HEK293 (cell line): ENCODE results near the gene ASIP.

Source experiments
- CTCF ChIA-PET: fragments of 350-600 bp; formaldehyde crosslinking; extraction: SDS; loops from one replicate; lab custom pipeline; 2021; ENCODE audit warnings: antibody characterized with exemption; lab: Yijun Ruan, JAX
- POLR2A ChIA-PET: fragments of 300-600 bp; formaldehyde crosslinking; extraction: SDS; loops from one replicate; lab custom pipeline; 2020; ENCODE audit warnings: antibody characterized with exemption, inconsistent platforms; lab: Yijun Ruan, JAX
- H3K27ac ChIP-seq: fragments of 200-500 bp; sonication (Bioruptor generic); 2 replicates; pipeline ENCODE4 v1.5.1; 2014; ENCODE audit warnings: low read depth, low read length, control low read depth, inconsistent platforms; ENCODE audit errors: extremely low read depth
- H3K36me3 ChIP-seq, 2 experiments: fragments of 200-500 bp in 1 of 2; sonication (Bioruptor generic) in 1 of 2; 1 replicate in 1 of 2; 2 replicates in 1 of 2; pipeline ENCODE4 v1.5.1; 2014 to 2017; ENCODE audit warnings: inconsistent platforms in 2 of 2, low read length in 2 of 2; ENCODE audit not compliant: control insufficient read depth in 2 of 2, insufficient read depth in 1 of 2
- H3K4me1 ChIP-seq: fragments of 200-500 bp; sonication (Bioruptor generic); 2 replicates; pipeline ENCODE4 v1.5.1; 2014; ENCODE audit warnings: mild to moderate bottlenecking, low read length, inconsistent platforms; ENCODE audit not compliant: control insufficient read depth, insufficient read depth
- H3K4me3 ChIP-seq: 2 replicates; pipeline ENCODE4 v1.5.1; 2011; ENCODE audit warnings: low read depth, mild to moderate bottlenecking, control low read depth, low read length, moderate library complexity
- H3K9me3 ChIP-seq: fragments of 200-500 bp; sonication (Bioruptor generic); 2 replicates; pipeline ENCODE4 v1.5.1; 2014; ENCODE audit warnings: low read depth, low read length, inconsistent platforms; ENCODE audit not compliant: control insufficient read depth, insufficient read depth
- KLF9 ChIP-seq: fragments of 450-650 bp; formaldehyde crosslinking; IDR thresholded peaks from 2 replicates; pipeline ENCODE4 v1.5.1; 2016; ENCODE audit warnings: missing biosample characterization, missing genetic modification characterization, low read depth
- OVOL3 ChIP-seq: fragments of 450-650 bp; formaldehyde crosslinking; IDR thresholded peaks from 2 replicates; pipeline ENCODE4 v1.5.1; 2016; ENCODE audit warnings: missing biosample characterization, missing genetic modification characterization
- ZBTB1 ChIP-seq: fragments of 450-650 bp; formaldehyde crosslinking; IDR thresholded peaks from 2 replicates; pipeline ENCODE4 v1.5.1; 2016; ENCODE audit warnings: missing biosample characterization, missing genetic modification characterization
- ZNF138 ChIP-seq: fragments of 450-650 bp; formaldehyde crosslinking; IDR thresholded peaks from 2 replicates; pipeline ENCODE4 v1.5.1; 2016; ENCODE audit warnings: missing biosample characterization, missing genetic modification characterization, borderline replicate concordance
- ZNF146 ChIP-seq: fragments of 450-650 bp; formaldehyde crosslinking; IDR thresholded peaks from 2 replicates; pipeline ENCODE4 v1.5.1; 2016; ENCODE audit warnings: missing biosample characterization, missing genetic modification characterization
- ZNF175 ChIP-seq: fragments of 450-650 bp; formaldehyde crosslinking; IDR thresholded peaks from 2 replicates; pipeline ENCODE4 v1.5.1; 2016; ENCODE audit warnings: missing biosample characterization, missing genetic modification characterization
- ZNF48 ChIP-seq: fragments of 450-650 bp; formaldehyde crosslinking; IDR thresholded peaks from 2 replicates; pipeline ENCODE4 v1.5.1; 2016; ENCODE audit warnings: missing biosample characterization, missing genetic modification characterization
- ZNF555 ChIP-seq: fragments of 450-650 bp; formaldehyde crosslinking; conservative IDR thresholded peaks from 2 replicates; pipeline ENCODE4 v1.5.1; 2017; ENCODE audit warnings: missing biosample characterization, mild to moderate bottlenecking, missing genetic modification characterization, inconsistent platforms
- ZNF571 ChIP-seq: fragments of 450-650 bp; formaldehyde crosslinking; IDR thresholded peaks from 2 replicates; pipeline ENCODE4 v1.5.0; 2017; ENCODE audit warnings: missing biosample characterization, missing genetic modification characterization
- ZNF623 ChIP-seq: fragments of 450-650 bp; formaldehyde crosslinking; IDR thresholded peaks from 2 replicates; pipeline ENCODE4 v1.5.1; 2016; ENCODE audit warnings: missing biosample characterization, missing genetic modification characterization
- ZNF658 ChIP-seq: fragments of 450-650 bp; formaldehyde crosslinking; IDR thresholded peaks from 2 replicates; pipeline ENCODE4; 2016; ENCODE audit warnings: missing biosample characterization, missing genetic modification characterization
- ZNF664 ChIP-seq: fragments of 450-650 bp; formaldehyde crosslinking; IDR thresholded peaks from 2 replicates; pipeline ENCODE4 v1.5.1; 2016; ENCODE audit warnings: missing biosample characterization, missing genetic modification characterization
- ZXDB ChIP-seq: fragments of 450-650 bp; formaldehyde crosslinking; IDR thresholded peaks from 2 replicates; pipeline ENCODE4 v1.5.1; 2016; ENCODE audit warnings: missing biosample characterization, missing genetic modification characterization
- TF ChIP-seq, protein P1 (sequence below): fragments of 450-650 bp; formaldehyde crosslinking; IDR thresholded peaks from 2 replicates; pipeline ENCODE4 v1.5.1; 2016; ENCODE audit warnings: missing biosample characterization, missing genetic modification characterization, borderline replicate concordance
- TF ChIP-seq, protein P2 (sequence below): fragments of 450-650 bp; formaldehyde crosslinking; IDR thresholded peaks from 2 replicates; pipeline ENCODE4 v1.5.1; 2016; ENCODE audit warnings: missing biosample characterization, missing genetic modification characterization, borderline replicate concordance
- TF ChIP-seq, protein P3 (sequence below): fragments of 450-650 bp; formaldehyde crosslinking; IDR thresholded peaks from 2 replicates; pipeline ENCODE4 v1.5.1; 2017; ENCODE audit warnings: missing biosample characterization, missing genetic modification characterization
- TF ChIP-seq, protein P4 (sequence below): fragments of 450-650 bp; formaldehyde crosslinking; IDR thresholded peaks from 2 replicates; pipeline ENCODE4 v1.5.1; 2016; ENCODE audit warnings: missing biosample characterization, missing genetic modification characterization
- TF ChIP-seq, protein P5 (sequence below): fragments of 450-650 bp; formaldehyde crosslinking; IDR thresholded peaks from 2 replicates; pipeline ENCODE4 v1.5.1; 2016; ENCODE audit warnings: missing biosample characterization, missing genetic modification characterization

ASIP gene

DNA sequence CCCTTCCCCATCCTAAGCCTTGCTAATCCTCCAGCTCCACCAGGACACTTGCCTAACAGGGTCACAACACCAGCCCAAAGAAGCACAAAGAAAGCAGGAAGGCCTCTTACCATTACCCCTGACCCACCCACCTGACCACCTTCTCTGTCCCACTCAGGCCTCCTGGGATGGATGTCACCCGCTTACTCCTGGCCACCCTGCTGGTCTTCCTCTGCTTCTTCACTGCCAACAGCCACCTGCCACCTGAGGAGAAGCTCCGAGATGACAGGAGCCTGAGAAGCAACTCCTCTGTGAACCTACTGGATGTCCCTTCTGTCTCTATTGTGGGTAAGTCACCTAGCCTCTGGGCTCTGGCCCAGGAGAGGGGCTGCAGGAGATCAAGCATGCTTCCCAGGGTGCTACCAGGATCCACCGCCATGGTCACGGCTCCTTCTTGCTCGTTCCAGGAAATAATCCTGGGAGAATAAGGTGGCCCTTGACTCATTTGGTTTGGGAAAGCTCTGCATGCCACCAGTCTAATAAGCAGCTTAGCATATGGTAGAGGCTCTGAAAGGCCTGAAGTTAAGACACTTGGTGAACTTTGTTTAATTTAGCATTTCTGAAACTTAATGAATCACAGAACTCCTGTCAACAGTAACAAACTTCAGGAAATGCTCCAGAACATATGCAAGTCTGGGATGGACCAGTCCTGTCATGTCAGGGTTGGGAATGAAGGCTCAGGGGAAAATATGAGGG, 19.2 kb downstream of the ASIP start:
- Histone ChIP-seq H3K4me3 (no peak overlapping the region), H3K36me3 (peaks cover 0 to 3% of the 10 kb centered on the region in 2 experiments; a peak in 2 of 3 replicates), H3K4me1 (no peaks in the 10 kb centered on the region), H3K27ac (no peak overlapping the region), H3K9me3 (no peaks in the 10 kb centered on the region)
- CTCF ChIA-PET, result interaction anchor here (0.6 kb wide), 1 partner anchor 217 kb away, joined by 3 read pairs; no protein-coding TSS in a partner anchor
- POLR2A ChIA-PET, result no interaction called here
- TF ChIP-seq, protein P1, sequence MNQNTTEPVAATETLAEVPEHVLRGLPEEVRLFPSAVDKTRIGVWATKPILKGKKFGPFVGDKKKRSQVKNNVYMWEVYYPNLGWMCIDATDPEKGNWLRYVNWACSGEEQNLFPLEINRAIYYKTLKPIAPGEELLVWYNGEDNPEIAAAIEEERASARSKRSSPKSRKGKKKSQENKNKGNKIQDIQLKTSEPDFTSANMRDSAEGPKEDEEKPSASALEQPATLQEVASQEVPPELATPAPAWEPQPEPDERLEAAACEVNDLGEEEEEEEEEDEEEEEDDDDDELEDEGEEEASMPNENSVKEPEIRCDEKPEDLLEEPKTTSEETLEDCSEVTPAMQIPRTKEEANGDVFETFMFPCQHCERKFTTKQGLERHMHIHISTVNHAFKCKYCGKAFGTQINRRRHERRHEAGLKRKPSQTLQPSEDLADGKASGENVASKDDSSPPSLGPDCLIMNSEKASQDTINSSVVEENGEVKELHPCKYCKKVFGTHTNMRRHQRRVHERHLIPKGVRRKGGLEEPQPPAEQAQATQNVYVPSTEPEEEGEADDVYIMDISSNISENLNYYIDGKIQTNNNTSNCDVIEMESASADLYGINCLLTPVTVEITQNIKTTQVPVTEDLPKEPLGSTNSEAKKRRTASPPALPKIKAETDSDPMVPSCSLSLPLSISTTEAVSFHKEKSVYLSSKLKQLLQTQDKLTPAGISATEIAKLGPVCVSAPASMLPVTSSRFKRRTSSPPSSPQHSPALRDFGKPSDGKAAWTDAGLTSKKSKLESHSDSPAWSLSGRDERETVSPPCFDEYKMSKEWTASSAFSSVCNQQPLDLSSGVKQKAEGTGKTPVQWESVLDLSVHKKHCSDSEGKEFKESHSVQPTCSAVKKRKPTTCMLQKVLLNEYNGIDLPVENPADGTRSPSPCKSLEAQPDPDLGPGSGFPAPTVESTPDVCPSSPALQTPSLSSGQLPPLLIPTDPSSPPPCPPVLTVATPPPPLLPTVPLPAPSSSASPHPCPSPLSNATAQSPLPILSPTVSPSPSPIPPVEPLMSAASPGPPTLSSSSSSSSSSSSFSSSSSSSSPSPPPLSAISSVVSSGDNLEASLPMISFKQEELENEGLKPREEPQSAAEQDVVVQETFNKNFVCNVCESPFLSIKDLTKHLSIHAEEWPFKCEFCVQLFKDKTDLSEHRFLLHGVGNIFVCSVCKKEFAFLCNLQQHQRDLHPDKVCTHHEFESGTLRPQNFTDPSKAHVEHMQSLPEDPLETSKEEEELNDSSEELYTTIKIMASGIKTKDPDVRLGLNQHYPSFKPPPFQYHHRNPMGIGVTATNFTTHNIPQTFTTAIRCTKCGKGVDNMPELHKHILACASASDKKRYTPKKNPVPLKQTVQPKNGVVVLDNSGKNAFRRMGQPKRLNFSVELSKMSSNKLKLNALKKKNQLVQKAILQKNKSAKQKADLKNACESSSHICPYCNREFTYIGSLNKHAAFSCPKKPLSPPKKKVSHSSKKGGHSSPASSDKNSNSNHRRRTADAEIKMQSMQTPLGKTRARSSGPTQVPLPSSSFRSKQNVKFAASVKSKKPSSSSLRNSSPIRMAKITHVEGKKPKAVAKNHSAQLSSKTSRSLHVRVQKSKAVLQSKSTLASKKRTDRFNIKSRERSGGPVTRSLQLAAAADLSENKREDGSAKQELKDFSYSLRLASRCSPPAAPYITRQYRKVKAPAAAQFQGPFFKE (tag by site-specific recombination), result no peak
- no peak for TF ChIP-seq ZNF623 (tag by site-specific recombination)
- no peak for TF ChIP-seq ZNF138 (tag by site-specific recombination)
- TF ChIP-seq, protein P2, sequence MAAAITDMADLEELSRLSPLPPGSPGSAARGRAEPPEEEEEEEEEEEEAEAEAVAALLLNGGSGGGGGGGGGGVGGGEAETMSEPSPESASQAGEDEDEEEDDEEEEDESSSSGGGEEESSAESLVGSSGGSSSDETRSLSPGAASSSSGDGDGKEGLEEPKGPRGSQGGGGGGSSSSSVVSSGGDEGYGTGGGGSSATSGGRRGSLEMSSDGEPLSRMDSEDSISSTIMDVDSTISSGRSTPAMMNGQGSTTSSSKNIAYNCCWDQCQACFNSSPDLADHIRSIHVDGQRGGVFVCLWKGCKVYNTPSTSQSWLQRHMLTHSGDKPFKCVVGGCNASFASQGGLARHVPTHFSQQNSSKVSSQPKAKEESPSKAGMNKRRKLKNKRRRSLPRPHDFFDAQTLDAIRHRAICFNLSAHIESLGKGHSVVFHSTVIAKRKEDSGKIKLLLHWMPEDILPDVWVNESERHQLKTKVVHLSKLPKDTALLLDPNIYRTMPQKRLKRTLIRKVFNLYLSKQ (tag by site-specific recombination), result no peak
- no peak for TF ChIP-seq ZNF555
- TF ChIP-seq ZNF658 (tag by site-specific recombination), result no peak
- TF ChIP-seq ZNF146 (tag by site-specific recombination), result no peak
- TF ChIP-seq, protein P3, sequence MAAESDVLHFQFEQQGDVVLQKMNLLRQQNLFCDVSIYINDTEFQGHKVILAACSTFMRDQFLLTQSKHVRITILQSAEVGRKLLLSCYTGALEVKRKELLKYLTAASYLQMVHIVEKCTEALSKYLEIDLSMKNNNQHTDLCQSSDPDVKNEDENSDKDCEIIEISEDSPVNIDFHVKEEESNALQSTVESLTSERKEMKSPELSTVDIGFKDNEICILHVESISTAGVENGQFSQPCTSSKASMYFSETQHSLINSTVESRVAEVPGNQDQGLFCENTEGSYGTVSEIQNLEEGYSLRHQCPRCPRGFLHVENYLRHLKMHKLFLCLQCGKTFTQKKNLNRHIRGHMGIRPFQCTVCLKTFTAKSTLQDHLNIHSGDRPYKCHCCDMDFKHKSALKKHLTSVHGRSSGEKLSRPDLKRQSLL (tag by site-specific recombination), result no peak
- TF ChIP-seq ZNF175 (tag by site-specific recombination), result no peak
- TF ChIP-seq, protein P4, sequence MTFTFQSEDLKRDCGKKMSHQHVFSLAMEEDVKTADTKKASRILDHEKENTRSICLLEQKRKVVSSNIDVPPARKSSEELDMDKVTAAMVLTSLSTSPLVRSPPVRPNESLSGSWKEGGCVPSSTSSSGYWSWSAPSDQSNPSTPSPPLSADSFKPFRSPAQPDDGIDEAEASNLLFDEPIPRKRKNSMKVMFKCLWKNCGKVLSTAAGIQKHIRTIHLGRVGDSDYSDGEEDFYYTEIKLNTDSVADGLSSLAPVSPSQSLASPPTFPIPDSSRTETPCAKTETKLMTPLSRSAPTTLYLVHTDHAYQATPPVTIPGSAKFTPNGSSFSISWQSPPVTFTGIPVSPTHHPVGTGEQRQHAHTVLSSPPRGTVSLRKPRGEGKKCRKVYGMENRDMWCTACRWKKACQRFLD (tag by site-specific recombination), result no peak
- TF ChIP-seq KLF9 (tag by site-specific recombination), result no peak
- TF ChIP-seq ZXDB (tag by site-specific recombination), result no peak
- no peak for TF ChIP-seq OVOL3
- no peak for TF ChIP-seq ZNF571 (tag by site-specific recombination)
- TF ChIP-seq ZNF48 (tag by site-specific recombination), result no peak
- TF ChIP-seq, protein P5, sequence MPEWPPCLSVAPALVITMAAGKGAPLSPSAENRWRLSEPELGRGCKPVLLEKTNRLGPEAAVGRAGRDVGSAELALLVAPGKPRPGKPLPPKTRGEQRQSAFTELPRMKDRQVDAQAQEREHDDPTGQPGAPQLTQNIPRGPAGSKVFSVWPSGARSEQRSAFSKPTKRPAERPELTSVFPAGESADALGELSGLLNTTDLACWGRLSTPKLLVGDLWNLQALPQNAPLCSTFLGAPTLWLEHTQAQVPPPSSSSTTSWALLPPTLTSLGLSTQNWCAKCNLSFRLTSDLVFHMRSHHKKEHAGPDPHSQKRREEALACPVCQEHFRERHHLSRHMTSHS, result no peak
- no peak for TF ChIP-seq ZNF664
- TF ChIP-seq ZBTB1 (tag by site-specific recombination), result no peak
